GM20431 (cell line): ENCODE results near the gene HPN.

Experiments
- in situ Hi-C: fragments of 300-500 bp; cut with MseI, MboI; formaldehyde crosslinking; loops from one replicate; pipeline ENCODE4 v1.15.0; 2020; ENCODE audit warnings: low sequenced_read_pairs; ENCODE audit not compliant: unreplicated experiment

The HPN gene

DNA sequence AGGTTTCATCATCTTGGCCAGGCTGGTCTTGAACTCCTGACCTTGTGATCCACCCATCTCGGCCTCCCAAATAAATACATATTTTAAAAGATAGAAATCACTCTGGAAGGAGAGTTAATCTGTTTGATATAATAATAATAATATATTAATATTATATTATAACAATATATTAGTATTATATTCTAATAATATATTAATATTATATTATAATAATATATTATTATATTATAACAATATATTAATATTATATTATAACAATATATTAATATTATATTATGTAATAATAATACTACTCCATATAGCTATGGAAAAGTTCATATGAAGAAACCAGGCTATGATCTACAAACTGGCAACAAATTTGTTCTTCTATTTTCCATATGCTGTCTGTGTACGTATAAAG lies 16.8 kb downstream of the HPN start:
- in situ Hi-C loops, result no loop called here

- in situ Hi-C loops, result no loop called here
These were observed 17.7 kb downstream of the HPN start for GRCh38 chr19:35059006-35059798.

GRCh38 chr19:35059799-35060091 lies 18.2 kb downstream of the HPN start:
- in situ Hi-C loops, result no loop called here

GRCh38 chr19:35060160-35060855 lies 18.8 kb downstream of the HPN start:
- in situ Hi-C loops, result no loop called here

DNA sequence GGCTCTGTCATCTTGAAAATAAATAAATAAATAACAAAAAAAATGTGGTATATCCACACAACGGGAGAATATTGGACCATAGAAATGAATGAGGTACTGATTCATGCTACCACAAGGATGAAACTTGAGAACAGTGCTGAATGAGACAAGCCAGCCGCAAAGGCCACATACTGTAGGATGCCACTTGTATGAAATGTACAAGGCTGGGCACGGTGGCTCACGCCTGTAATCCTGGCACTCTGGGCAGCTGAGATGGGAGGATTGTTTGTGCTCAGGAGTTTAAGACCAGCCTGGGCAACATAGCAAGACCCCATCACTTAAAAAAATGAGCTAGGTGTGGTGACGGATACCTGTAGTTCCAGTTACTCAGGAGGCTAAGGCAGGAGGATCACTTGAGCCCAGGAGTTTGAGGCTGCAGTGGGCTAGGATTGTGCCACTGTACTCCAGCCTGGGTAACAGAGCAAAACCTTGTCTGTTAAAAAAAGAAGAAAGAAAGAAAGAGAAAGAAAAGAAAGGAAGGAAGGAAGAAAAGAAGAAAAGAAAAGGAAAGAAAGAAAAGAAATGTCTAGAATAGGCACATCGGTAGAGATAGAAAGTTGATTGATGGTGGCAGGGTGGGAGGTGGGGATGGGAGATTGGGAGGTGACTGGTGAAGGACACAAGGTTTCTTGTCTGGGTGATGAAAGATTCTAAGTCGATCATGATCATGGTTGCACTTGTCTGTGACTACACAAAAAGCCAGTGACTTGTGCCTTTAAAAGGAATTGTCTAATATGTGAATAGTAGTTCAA lies 20.3 kb downstream of the HPN start:
- in situ Hi-C loops, result no loop called here

DNA sequence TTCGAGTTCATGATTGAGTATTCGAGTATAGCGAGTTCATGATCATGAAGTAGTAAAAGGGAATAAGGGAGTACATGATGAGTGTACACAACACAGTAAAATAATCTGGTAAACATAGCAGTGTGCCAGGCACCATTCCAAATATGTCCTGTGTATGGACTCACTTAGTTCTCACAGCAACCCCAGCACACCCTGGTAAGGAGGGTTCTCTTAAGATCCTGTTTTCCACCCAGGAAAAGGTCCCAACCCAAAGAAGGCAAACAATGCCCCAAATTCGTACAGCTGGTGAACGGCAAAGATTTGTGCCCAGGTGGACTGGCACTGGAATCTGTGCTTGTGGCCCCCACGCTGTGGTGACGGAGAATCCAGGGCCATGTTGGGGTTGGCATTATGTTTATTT lies 21.4 kb downstream of the HPN start:
- in situ Hi-C loops, result no loop called here

- in situ Hi-C loops, result no loop called here
These were observed 22.7 kb downstream of the HPN start for GRCh38 chr19:35063940-35064818.

DNA sequence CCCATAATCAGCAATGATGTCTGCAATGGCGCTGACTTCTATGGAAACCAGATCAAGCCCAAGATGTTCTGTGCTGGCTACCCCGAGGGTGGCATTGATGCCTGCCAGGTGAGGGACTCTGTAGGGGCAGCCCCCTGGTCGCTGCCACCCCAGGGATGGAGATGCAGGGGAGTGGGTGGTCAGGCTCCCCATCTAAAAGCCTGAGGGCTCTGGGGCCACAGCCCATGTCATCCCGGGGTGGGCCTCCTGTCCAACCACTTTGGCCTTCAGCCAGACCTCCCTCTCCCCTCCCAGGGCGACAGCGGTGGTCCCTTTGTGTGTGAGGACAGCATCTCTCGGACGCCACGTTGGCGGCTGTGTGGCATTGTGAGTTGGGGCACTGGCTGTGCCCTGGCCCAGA lies 24.1 kb downstream of the HPN start:
- in situ Hi-C loops, result no loop called here

GRCh38 chr19:35066121-35066520 lies 24.6 kb downstream of the HPN start:
- in situ Hi-C loops, result no loop called here

DNA sequence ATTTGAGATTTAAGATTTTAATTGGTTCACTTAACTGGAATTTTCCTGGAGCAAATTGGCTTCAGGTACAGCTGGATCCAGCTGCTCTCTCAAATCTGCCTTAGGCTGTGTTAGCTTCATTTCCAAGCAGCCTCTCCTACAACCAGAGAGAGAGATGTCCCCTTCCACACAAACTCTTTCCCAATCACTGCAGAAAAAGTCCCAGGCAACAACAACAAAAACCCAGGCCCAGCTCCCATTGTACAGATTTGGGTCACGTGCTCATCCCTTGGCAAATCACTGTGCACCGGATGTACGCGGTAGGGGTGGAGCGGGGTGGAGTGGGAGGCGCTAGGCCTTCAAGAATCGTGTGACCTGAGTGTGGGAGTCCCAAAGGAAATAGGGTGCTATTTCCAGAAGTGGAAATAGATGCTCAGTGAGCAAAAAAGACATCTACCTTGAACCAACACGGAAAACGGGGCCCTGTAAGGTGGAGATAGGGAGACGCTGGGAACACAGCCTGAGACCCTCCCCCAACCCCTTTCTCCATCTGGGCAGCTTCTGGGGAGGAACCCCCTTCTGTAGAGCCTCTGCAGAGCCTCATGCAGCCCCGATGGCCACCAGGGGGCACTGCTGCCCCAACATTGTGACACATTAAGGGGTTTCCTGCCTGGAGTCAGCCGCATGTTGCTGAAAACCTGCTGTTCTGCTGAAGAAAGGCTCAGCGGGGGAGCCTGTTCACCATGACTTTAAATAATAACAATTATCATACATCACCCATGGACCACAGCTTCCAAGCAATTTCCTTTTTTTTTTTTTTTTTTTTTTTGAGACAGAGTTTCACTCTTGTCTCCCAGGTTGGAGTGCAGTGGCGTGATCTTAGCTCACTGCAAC lies 25.4 kb downstream of the HPN start:
- in situ Hi-C loops, result no loop called here

- in situ Hi-C loops, result no loop called here
These were observed 27.6 kb downstream of the HPN start for GRCh38 chr19:35068941-35069634.

GRCh38 chr19:35069696-35070095 lies 28.2 kb downstream of the HPN start:
- in situ Hi-C loops, result no loop called here

DNA sequence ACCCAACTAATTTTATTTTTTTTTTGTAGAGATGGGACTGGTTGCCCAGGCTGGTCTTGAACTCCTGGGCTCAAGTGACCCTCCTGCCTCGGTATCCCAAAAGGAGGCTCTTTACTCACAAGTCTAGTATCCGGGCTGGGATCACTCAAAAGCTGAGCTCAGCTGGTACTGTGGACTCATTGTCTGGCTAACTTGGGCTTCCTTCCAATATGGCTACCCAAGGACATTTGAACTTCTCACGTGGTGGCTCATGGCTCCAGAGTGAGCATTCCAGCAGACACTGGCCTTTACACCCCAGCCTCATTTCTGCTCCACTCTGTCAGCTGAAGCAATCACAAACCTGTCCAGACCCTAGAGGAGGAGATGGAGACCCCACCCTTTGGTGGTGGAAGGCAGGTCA lies 28.9 kb downstream of the HPN start:
- in situ Hi-C loops, result no loop called here

- in situ Hi-C loops, result no loop called here
These were observed 32.0 kb downstream of the HPN start for GRCh38 chr19:35073516-35073915.

- in situ Hi-C loops, result no loop called here
These were observed 32.4 kb downstream of the HPN start for GRCh38 chr19:35073941-35074340.

- in situ Hi-C loops, result no loop called here
These were observed 33.1 kb downstream of the HPN start for GRCh38 chr19:35074426-35075201.

GRCh38 chr19:35075202-35076025 lies 33.9 kb downstream of the HPN start:
- in situ Hi-C loops, result no loop called here
